HG03520 (cell line): ENCODE results near the gene CDK5RAP3.
"Not testable (repeated sequence)": the region's sequence is repeated elsewhere in the genome, so short reads cannot be mapped to it uniquely, and the experiment has no call there.

Experiments
- ATAC-seq: cut with Tn5 transposase; IDR thresholded peaks from one replicate; pipeline ENCODE4 v1.9.1; 2021; ENCODE audit warnings: mild to moderate bottlenecking, moderate library complexity; ENCODE audit not compliant: unreplicated experiment

The CDK5RAP3 gene

GRCh38 chr17:47973541-47973940 lies 2.6 kb downstream of the CDK5RAP3 start:
- no peak for ATAC-seq

GRCh38 chr17:47975189-47975822 lies 4.4 kb downstream of the CDK5RAP3 start:
- no peak for ATAC-seq

GRCh38 chr17:47975823-47976205 lies 4.9 kb downstream of the CDK5RAP3 start:
- no peak for ATAC-seq

- no peak for ATAC-seq
Observed at GRCh38 chr17:47978324-47978723, 7.4 kb downstream of the CDK5RAP3 start.

- no peak for ATAC-seq
Observed at GRCh38 chr17:47980541-47980940, 9.6 kb downstream of the CDK5RAP3 start.

- ATAC-seq = no peak
Observed at GRCh38 chr17:47981462-47981861, 10.5 kb downstream of the CDK5RAP3 start.

- ATAC-seq = no peak
Observed at GRCh38 chr17:47982091-47982617, 11.2 kb downstream of the CDK5RAP3 start.

- no peak for ATAC-seq
Observed at GRCh38 chr17:47982645-47983390, 11.9 kb downstream of the CDK5RAP3 start.

- ATAC-seq = no peak
Observed at GRCh38 chr17:47983492-47984223, 12.7 kb downstream of the CDK5RAP3 start.

- no peak for ATAC-seq
Observed at GRCh38 chr17:47986520-47986919, 15.6 kb downstream of the CDK5RAP3 start.

- ATAC-seq = no peak
Observed at GRCh38 chr17:47987240-47987835, 16.4 kb downstream of the CDK5RAP3 start.

- not testable (repeated sequence) for ATAC-seq
Observed at GRCh38 chr17:47988445-47988844, 17.5 kb downstream of the CDK5RAP3 start.

- no peak for ATAC-seq
Observed at GRCh38 chr17:47989159-47989558, 18.2 kb downstream of the CDK5RAP3 start.

GRCh38 chr17:47989700-47990099 lies 18.8 kb downstream of the CDK5RAP3 start:
- ATAC-seq = no peak

GRCh38 chr17:47990962-47991731 lies 20.2 kb downstream of the CDK5RAP3 start:
- no peak for ATAC-seq

GRCh38 chr17:47992216-47992615 lies 21.3 kb downstream of the CDK5RAP3 start:
- ATAC-seq = no peak

- no peak for ATAC-seq
Observed at GRCh38 chr17:47993031-47993564, 22.2 kb downstream of the CDK5RAP3 start.

- ATAC-seq = no peak
Observed at GRCh38 chr17:47993964-47994363, 23.1 kb downstream of the CDK5RAP3 start.

- no peak for ATAC-seq
Observed at GRCh38 chr17:47994724-47995123, 23.8 kb downstream of the CDK5RAP3 start.

- ATAC-seq = no peak
Observed at GRCh38 chr17:47995241-47995935, 24.5 kb downstream of the CDK5RAP3 start.
